Dendritic cell treated with granulocyte-macrophage colony-stimulating factor and Interleukin-4, amounts not matched to agents 40 ng/mL and 50 ng/mL, for 4 days (primary cell): ENCODE measurements around the gene MED8.

Source experiments
- H3K27ac Mint-ChIP-seq: one replicate; pipeline ENCODE4 v1.8.0; 2022; ENCODE audit warnings: mild to moderate bottlenecking, mixed read lengths
- H3K27me3 Mint-ChIP-seq: one replicate; pipeline ENCODE4 v1.8.0; 2022; ENCODE audit warnings: mild to moderate bottlenecking, mixed read lengths
- H3K36me3 Mint-ChIP-seq: one replicate; pipeline ENCODE4 v1.8.0; 2022; ENCODE audit warnings: low read depth, mixed read lengths
- H3K4me1 Mint-ChIP-seq: one replicate; pipeline ENCODE4 v1.8.0; 2022; ENCODE audit warnings: low read depth, mixed read lengths
- H3K4me3 Mint-ChIP-seq: one replicate; pipeline ENCODE4 v1.8.0; 2022; ENCODE audit warnings: mild to moderate bottlenecking, moderate library complexity, mixed read lengths
- H3K9me3 Mint-ChIP-seq: one replicate; pipeline ENCODE4 v1.8.0; 2022; ENCODE audit warnings: mixed read lengths
- intact Hi-C: fragments of 100-400 bp; cut with micrococcal nuclease; formaldehyde crosslinking; loops from one replicate; pipeline ENCODE4 v1.15.0; 2022

MED8 gene

GRCh38 chr1:43334453-43335205 lies 55.0 kb downstream of the MED8 start:
- H3K27ac Mint-ChIP-seq = no peak overlapping the region
- H3K4me1 Mint-ChIP-seq = peaks cover 10% of the 10 kb centered on the region
- no peaks in the 10 kb centered on the region for H3K9me3 Mint-ChIP-seq
- intact Hi-C loops = no loop called here
- no peaks in the 10 kb centered on the region for H3K36me3 Mint-ChIP-seq
- no peak overlapping the region for H3K4me3 Mint-ChIP-seq
- peaks cover 2% of the 10 kb centered on the region for H3K27me3 Mint-ChIP-seq
